Tibial nerve (tissue), 4 donors: ENCODE results near the gene FRYL. TPM values are rescaled to one million over a fixed set of nuclear protein-coding genes. Genes with fewer than 3 reads are reported as not detected.
"Not testable (repeated sequence)": the region's sequence is repeated elsewhere in the genome, so short reads cannot be mapped to it uniquely, and the experiment has no call there.

Experiments
- DNase-seq, 2 donors: peaks; one replicate each; pipeline ENCODE4 v3.0.0-alpha.2; 2019; ENCODE audit warnings: low spot score in 2 of 2
- H3K27ac ChIP-seq, 4 donors: fragments of 200-600 bp; sonication (generic) in 3 of 4; one replicate each; pipeline ENCODE4 v1.5.1; 2017 to 2019; ENCODE audit warnings: mild to moderate bottlenecking in 1 of 4
- H3K27me3 ChIP-seq, 2 donors: fragments of 200-600 bp; sonication (generic) in 1 of 2; one replicate each; pipeline versions ENCODE4 v1.5.1 to v1.6.0; 2017 to 2019
- H3K36me3 ChIP-seq, 3 donors: fragments of 200-600 bp; sonication (generic); one replicate each; pipeline ENCODE4 v1.5.1; 2018 to 2019
- H3K4me1 ChIP-seq, 4 donors: fragments of 200-600 bp; sonication (generic) in 3 of 4; one replicate each; pipeline ENCODE4 v1.5.1; 2017 to 2019
- H3K4me3 ChIP-seq, 4 donors: fragments of 200-600 bp; sonication (generic) in 3 of 4; one replicate each; pipeline ENCODE4 v1.5.1; 2017 to 2019; ENCODE audit warnings: mild to moderate bottlenecking in 1 of 4, moderate library complexity in 1 of 4
- H3K9me3 ChIP-seq, 4 donors: fragments of 200-600 bp; sonication (generic) in 3 of 4; one replicate each; pipeline ENCODE4 v1.5.1; 2017 to 2019
- EP300 ChIP-seq, 2 donors: sonication (generic); formaldehyde crosslinking; IDR thresholded peaks; one replicate each; pipeline ENCODE4 v1.6.1; 2017; ENCODE audit warnings: antibody characterized with exemption in 2 of 2, mild to moderate bottlenecking in 1 of 2
- POLR2A ChIP-seq, 2 donors: fragments of 450-650 bp; IDR thresholded peaks; one replicate each; pipeline ENCODE4 v1.6.1; 2017; ENCODE audit warnings: antibody characterized with exemption in 2 of 2, mild to moderate bottlenecking in 2 of 2, moderate library complexity in 2 of 2
- WGBS, 2 donors: methylation state at CpG; one replicate each; pipeline ENCODE4 v1.1.5; 2018; 5-methylcytosine and 5-hydroxymethylcytosine counted together
- total RNA-seq, 4 donors: library from RNA; depleted of rRNA; stranded (reverse); fragments of >200 nt; gene quantifications; one replicate each; pipeline ENCODE4 v1.1.0, GENCODE V29; 2016
- TF ChIP-seq, protein P1 (sequence below), 5 experiments: fragments of 200-600 bp in 3 of 5; fragments of 450-650 bp in 2 of 5; sonication (generic) in 3 of 5; IDR thresholded peaks; one replicate each; pipeline ENCODE4 v1.5.1; 2016 to 2019; ENCODE audit warnings: antibody characterized with exemption in 5 of 5, mild to moderate bottlenecking in 3 of 5, moderate library complexity in 2 of 5

FRYL gene
- total RNA-seq, 4 donors from 2014 or later: 88.3 to 122 (median 99.7) TPM

DNA sequence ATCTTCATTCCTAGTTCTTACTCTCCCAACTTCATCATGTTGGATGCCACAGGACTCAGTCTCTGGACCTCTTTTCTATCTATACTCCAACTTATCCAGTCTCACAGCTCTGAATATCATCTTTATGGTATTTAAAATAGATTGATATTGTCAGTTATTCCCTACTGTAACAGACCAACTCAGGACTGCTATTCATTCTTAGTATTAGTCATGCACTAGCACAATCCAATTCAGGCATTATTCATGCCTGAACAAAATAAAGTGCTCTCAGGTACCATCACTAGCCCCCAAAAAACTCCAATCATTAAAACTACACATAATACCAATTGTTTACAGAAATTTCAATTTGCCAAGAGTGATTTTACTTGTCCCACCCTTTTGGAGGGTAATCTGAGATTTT, 37.7 kb downstream of the FRYL start:
- Histone ChIP-seq H3K36me3 (no peaks in the 10 kb centered on the region), H3K9me3 (peaks cover 0 to 8% (median 0%) of the 10 kb centered on the region in 4 donors), H3K4me3 (no peak overlapping the region), H3K4me1 (peaks cover 0 to 17% (median 8%) of the 10 kb centered on the region in 4 donors), H3K27me3 (no peaks in the 10 kb centered on the region), H3K27ac (no peak overlapping the region)
- DNase-seq: no peak
- TF ChIP-seq, protein P1, sequence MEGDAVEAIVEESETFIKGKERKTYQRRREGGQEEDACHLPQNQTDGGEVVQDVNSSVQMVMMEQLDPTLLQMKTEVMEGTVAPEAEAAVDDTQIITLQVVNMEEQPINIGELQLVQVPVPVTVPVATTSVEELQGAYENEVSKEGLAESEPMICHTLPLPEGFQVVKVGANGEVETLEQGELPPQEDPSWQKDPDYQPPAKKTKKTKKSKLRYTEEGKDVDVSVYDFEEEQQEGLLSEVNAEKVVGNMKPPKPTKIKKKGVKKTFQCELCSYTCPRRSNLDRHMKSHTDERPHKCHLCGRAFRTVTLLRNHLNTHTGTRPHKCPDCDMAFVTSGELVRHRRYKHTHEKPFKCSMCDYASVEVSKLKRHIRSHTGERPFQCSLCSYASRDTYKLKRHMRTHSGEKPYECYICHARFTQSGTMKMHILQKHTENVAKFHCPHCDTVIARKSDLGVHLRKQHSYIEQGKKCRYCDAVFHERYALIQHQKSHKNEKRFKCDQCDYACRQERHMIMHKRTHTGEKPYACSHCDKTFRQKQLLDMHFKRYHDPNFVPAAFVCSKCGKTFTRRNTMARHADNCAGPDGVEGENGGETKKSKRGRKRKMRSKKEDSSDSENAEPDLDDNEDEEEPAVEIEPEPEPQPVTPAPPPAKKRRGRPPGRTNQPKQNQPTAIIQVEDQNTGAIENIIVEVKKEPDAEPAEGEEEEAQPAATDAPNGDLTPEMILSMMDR (IDR thresholded peaks at IDR 0.05): no peak
- TF ChIP-seq POLR2A (IDR thresholded peaks at IDR 0.05) (no peak), EP300 (IDR thresholded peaks at IDR 0.05) (no peak)

DNA sequence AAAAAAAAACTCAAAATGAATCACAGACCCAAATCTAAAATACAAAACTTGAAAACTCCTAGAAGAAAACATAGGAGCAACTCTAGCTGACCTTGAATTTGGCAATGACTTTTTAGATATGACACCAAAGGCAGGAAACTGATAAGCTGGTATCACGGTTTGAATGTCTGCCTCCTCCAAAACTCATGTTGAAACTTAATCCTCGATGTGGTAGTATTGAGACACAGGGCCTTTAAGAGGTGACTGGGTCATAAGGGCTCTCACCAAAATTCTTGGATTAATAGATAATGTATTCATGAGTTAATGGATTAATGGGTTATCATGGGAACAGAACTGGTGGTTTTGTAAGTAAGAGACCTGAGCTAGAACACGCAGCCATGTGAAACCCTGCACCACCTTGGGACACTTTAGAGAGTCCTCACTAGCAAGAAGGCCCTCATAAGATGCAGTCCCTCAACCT, 40.5 kb downstream of the FRYL start:
- 85% methylated on average over 3 of the region's 3 CpGs for WGBS, 2 donors
- peaks cover 0 to 9% (median 3%) of the 10 kb centered on the region in 4 donors for H3K4me1 ChIP-seq
- no peak for DNase-seq
- no peaks in the 10 kb centered on the region for H3K27me3 ChIP-seq
- H3K9me3 ChIP-seq: peaks cover 0 to 8% (median 0%) of the 10 kb centered on the region in 4 donors
- no peaks in the 10 kb centered on the region for H3K36me3 ChIP-seq
- H3K27ac ChIP-seq: no peak overlapping the region
- H3K4me3 ChIP-seq: no peak overlapping the region
- TF ChIP-seq POLR2A (IDR thresholded peaks at IDR 0.05): no peak
- TF ChIP-seq EP300 (IDR thresholded peaks at IDR 0.05): no peak
- TF ChIP-seq, protein P1 (IDR thresholded peaks at IDR 0.05): no peak

DNA sequence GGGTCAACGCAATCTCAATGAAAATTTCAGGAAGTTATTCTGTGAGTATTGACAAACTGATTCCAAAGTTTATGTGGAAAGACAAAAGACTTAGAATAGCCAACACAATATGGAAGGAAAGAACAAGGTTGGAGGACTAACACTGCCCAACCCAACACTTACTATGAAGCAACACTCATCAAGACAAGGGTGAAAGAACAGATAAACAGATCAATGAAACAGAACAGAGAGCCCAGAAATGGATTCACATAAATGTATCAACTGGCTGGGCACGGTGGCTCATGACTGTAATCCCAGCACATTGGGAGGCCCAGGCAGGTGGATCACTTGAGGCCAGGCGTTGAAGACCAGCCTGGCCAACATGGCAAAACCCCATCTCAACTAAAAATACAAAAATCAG, 41.2 kb downstream of the FRYL start:
- TF ChIP-seq, protein P1 (IDR thresholded peaks at IDR 0.05): no peak
- no peak for TF ChIP-seq EP300 (IDR thresholded peaks at IDR 0.05)
- TF ChIP-seq POLR2A (IDR thresholded peaks at IDR 0.05): no peak
- no peak overlapping the region for H3K27ac ChIP-seq
- H3K9me3 ChIP-seq: peaks cover 0 to 8% (median 0%) of the 10 kb centered on the region in 4 donors
- no peak for DNase-seq
- H3K27me3 ChIP-seq: no peaks in the 10 kb centered on the region
- 97 to 98% methylated on average over 3 of the region's 3 CpGs for WGBS, 2 donors
- H3K4me3 ChIP-seq: no peak overlapping the region
- H3K4me1 ChIP-seq: peaks cover 0 to 9% (median 3%) of the 10 kb centered on the region in 4 donors
- no peaks in the 10 kb centered on the region for H3K36me3 ChIP-seq

DNA sequence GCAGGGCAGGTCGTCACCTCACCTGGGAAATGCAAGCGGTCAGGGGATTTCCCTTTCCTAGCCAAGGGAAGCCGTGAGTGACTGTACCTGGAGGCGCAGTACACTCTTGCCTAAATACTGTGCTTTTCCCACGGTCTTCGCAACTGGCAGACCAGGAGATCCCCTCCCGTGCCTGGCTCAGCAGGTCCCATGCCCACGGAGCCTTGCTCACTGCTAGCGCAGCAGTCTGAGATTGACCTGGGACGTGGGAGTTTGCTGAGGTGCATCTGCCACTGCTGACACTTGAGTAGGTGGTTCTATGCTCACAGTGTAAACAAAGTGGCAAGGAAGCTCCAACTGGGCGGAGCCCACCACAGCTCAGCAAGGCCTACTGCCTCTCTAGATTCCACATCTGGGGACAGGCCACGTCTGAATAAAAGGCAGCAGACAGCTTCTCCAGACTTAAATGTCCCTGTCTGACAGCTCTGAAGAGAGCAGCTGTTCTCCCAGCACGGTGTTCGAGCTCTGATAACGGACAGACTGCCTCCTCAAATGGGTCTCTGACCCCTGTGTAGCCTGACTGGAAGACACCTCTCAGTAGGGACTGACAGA, 51.1 kb downstream of the FRYL start:
- H3K4me1 ChIP-seq: peaks cover 0 to 27% (median 3%) of the 10 kb centered on the region in 4 donors
- H3K27me3 ChIP-seq, H3K27ac ChIP-seq, H3K4me3 ChIP-seq, H3K9me3 ChIP-seq, DNase-seq, H3K36me3 ChIP-seq: not testable (repeated sequence)
- WGBS, 2 donors: 87 to 89% methylated on average over 11 to 12 of the region's 15 CpGs

DNA sequence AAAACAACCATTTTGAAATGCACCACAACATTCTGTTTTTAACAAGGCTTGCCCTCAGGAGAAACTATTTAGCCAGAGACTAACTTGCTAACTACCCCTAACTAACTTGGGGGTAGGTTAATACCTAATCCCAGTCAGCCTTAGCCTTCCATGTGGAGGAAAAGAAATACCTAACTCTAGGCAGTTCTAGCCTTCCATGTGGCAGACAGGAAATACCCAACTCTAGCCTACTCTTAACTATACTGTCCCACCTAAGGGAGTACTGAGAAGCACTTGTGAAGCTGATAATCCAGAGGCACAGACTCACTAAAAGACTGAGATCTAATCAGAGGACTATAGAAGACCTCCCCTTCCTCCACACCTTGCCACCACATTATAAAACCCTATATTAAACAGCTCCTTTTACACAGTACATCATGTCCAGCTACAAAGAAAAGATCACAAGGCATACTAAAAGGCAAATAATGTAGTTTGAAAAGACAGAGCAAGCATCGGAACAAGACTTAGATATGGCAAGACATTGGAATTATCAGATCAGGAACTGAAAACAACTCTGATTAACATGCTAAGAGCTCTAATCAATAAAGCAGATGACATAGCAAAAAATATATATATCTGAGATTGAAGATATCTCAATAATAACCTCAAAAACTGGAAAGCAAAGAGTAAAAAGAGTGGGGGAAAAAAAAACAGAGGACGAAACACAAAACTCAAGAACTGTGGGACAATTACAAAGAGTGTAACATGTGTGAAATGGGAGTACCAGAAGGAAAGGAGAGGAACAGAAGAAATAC, 52.2 kb downstream of the FRYL start:
- H3K27ac ChIP-seq: no peak overlapping the region
- no peak overlapping the region for H3K4me3 ChIP-seq
- H3K36me3 ChIP-seq: peaks cover 0 to 9% (median 0%) of the 10 kb centered on the region in 3 donors
- WGBS, 2 donors: 94 to 95% methylated on average over 2 of the region's 2 CpGs
- H3K27me3 ChIP-seq: no peaks in the 10 kb centered on the region
- no peak for DNase-seq
- H3K4me1 ChIP-seq: peaks cover 3 to 37% (median 4%) of the 10 kb centered on the region in 4 donors
- H3K9me3 ChIP-seq: no peaks in the 10 kb centered on the region
- TF ChIP-seq, protein P1 (IDR thresholded peaks at IDR 0.05): no peak
- no peak for TF ChIP-seq POLR2A (IDR thresholded peaks at IDR 0.05)
- no peak for TF ChIP-seq EP300 (IDR thresholded peaks at IDR 0.05)
